LNCAP (cell line): ENCODE results near the gene KCTD21.

Experiments used
- CTCF ChIP-seq: fragments of 450-650 bp; IDR thresholded peaks from 2 replicates; pipeline ENCODE4 v1.5.1; 2017; ENCODE audit warnings: mild to moderate bottlenecking

The KCTD21 gene

DNA sequence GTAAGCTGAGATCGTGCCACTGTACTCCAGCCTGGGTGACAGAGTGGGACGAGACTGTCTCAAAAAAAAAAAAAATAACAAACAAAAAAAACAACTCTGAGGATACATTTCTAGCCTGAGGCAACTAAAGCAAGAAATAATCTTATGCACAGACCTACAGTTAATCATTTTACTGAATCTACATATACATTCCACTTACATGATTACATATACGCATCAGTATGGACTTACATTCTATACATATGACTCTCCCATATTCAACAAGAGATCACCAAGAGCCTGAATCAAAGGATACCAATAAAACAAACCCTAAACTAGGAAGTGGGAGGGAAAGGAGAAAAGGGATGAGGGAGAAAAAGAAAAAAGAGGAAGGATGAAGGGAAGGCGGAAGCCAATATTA, 50.1 kb downstream of the KCTD21 start:
- no peak for TF ChIP-seq CTCF

- no peak for TF ChIP-seq CTCF
These were observed 56.0 kb downstream of the KCTD21 start for GRCh38 chr11:78132475-78132874.

DNA sequence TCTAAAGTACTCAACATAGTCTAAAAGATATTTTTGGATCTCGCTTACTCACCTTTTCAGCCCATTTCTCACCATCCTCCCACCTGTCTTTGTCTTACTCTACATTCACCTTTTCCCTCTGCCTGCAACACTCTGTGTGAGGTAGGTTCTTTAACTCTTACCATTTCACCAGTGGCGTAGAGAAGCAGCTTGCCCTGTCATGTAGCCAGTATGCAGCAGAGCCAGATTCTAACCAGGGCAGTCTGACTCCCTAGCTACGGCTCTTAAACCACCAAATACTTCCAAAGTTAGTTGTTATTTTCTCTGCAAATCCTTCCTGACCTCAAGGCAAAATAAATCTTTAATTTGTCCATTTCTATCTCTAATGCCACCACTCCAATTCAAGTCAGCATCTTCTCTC, 56.5 kb downstream of the KCTD21 start:
- no peak for TF ChIP-seq CTCF

GRCh38 chr11:78127403-78127802, 61.0 kb downstream of the KCTD21 start:
- TF ChIP-seq CTCF, result no peak
